ENCODE measurements around the gene PGAP6. TPM values are rescaled to one million over a fixed set of nuclear protein-coding genes. Genes with fewer than 3 reads are reported as not detected.
"Not testable (repeated sequence)": the region's sequence is repeated elsewhere in the genome, so short reads cannot be mapped to it uniquely, and the experiment has no call there.

The PGAP6 gene
- total RNA-seq, 3 donors from 2014 or later: 24.5 to 49.5 (median 36.7) TPM

DNA sequence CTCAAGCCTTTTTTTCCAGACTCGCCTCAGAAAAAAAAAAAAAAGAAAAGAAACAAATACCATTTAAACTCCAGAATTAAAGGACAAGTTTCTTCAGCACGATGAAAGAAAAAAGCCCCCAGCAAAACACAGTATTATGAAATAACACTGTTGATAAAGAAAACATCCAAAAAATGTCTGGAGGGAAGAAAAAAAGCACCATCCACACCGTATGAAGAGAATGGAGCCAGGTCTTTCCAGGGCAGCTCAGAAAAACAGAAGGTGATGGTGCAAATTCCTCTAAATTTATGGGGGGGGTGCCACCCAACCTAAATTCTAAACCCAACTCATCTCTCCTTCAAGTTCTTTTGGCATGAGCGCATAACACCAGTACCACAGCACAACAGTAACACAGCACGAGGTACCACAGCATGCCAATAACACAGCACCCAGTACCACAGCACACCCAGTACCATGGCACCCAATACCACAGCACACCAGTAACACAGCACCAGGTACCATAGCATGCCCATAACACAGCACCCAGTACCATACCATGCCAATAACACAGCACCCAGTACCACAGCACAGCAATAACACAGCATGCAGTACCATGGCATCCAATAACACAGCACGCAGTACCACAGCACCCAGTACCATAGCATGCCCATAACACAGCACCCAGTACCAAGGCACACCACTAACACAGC is 48.2 kb downstream of the PGAP6 start:
- no peak for DNase-seq (ENCODE audit: low spot score in 2 of 2)
- intact Hi-C loops (cut with DNase I; ENCODE audit: low total_unique reads): no loop called here
- Histone ChIP-seq H3K9me3 (no peaks in the 10 kb centered on the region), H3K36me3 (no peaks in the 10 kb centered on the region), H3K27me3 (no peaks in the 10 kb centered on the region), H3K4me3 (no peak overlapping the region), H3K4me1 (no peaks in the 10 kb centered on the region), H3K27ac (no peak overlapping the region)
- no peak for TF ChIP-seq CTCF (IDR thresholded peaks at IDR 0.05)
- TF ChIP-seq POLR2A (IDR thresholded peaks at IDR 0.05): no peak
- TF ChIP-seq POLR2AphosphoS5 (IDR thresholded peaks at IDR 0.05): no peak

- H3K4me1 ChIP-seq; H3K36me3 ChIP-seq; H3K4me3 ChIP-seq; intact Hi-C loops (cut with DNase I; ENCODE audit: low total_unique reads); H3K27me3 ChIP-seq; DNase-seq (ENCODE audit: low spot score in 2 of 2); H3K9me3 ChIP-seq; H3K27ac ChIP-seq: not testable (repeated sequence)
Observed at GRCh38 chr16:331181-331814, 50.5 kb downstream of the PGAP6 start.

- Histone ChIP-seq H3K27me3 (no peaks in the 10 kb centered on the region), H3K27ac (no peak overlapping the region), H3K9me3 (no peaks in the 10 kb centered on the region), H3K4me3 (no peak overlapping the region), H3K4me1 (peaks cover 6 to 9% of the 10 kb centered on the region in 2 donors), H3K36me3 (no peaks in the 10 kb centered on the region)
- DNase-seq (ENCODE audit: low spot score in 2 of 2): no peak
- intact Hi-C loops (cut with DNase I; ENCODE audit: low total_unique reads): no loop called here
- TF ChIP-seq CTCF (IDR thresholded peaks at IDR 0.05): no peak
- no peak for TF ChIP-seq POLR2A (IDR thresholded peaks at IDR 0.05)
- no peak for TF ChIP-seq POLR2AphosphoS5 (IDR thresholded peaks at IDR 0.05)
Observed at GRCh38 chr16:330741-331140, 51.0 kb downstream of the PGAP6 start.

DNA sequence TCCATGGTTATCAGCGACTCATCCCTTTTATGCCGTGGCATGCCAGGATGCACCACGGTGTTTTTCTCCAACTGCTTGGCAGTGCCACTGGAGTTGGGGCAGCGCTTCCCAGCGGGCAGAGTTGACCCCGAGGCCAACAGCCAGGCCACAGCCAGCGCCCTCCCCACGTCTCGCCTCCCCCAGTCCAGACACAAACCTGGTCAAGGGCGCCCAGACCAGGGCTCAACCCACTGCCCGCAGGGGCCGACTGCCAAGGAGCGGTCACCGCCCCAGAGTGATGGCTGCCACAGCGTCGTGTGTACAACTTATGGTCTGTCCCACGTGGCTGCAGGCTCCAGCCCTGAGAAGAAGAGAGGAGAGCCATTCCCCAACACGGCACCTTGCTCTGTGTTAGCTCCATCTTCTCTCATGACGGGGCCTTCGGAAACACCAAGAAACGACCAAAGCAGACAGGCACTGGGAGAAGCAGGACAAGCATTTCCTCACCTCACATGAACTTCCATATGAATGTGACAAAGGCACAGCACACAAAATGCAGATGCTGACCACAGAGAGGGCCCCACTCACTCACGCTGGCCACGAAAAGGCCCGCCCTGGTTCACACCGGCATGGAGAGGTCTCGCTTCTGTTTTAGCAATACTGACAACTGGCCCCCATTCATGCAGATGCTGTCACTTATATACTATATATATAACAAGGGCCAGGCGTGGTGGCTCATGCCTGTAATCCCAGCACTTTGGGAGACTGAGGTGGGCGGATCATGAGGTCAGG is 56.2 kb downstream of the PGAP6 start:
- Histone ChIP-seq H3K27me3 (no peaks in the 10 kb centered on the region), H3K4me3 (peak overlapping the region in 1 of 3 donors; percentile 9), H3K9me3 (no peaks in the 10 kb centered on the region), H3K27ac (no peak overlapping the region), H3K4me1 (peaks cover 6 to 9% of the 10 kb centered on the region in 2 donors), H3K36me3 (no peaks in the 10 kb centered on the region)
- DNase-seq (ENCODE audit: low spot score in 2 of 2): no peak
- TF ChIP-seq POLR2AphosphoS5 (IDR thresholded peaks at IDR 0.05): no peak
- TF ChIP-seq POLR2A (IDR thresholded peaks at IDR 0.05): no peak
- TF ChIP-seq CTCF (IDR thresholded peaks at IDR 0.05): no peak
- intact Hi-C loops (cut with DNase I; ENCODE audit: low total_unique reads): no loop called here

- Histone ChIP-seq H3K36me3 (no peaks in the 10 kb centered on the region), H3K9me3 (no peaks in the 10 kb centered on the region), H3K27me3 (no peaks in the 10 kb centered on the region), H3K27ac (no peak overlapping the region), H3K4me1 (peaks cover 6 to 9% of the 10 kb centered on the region in 2 donors), H3K4me3 (peak overlapping the region in 2 of 3 donors; percentile 9 to 23)
- intact Hi-C loops (cut with DNase I; ENCODE audit: low total_unique reads): no loop called here
- TF ChIP-seq CTCF (IDR thresholded peaks at IDR 0.05): no peak
- DNase-seq (ENCODE audit: low spot score in 2 of 2): no peak
Observed at GRCh38 chr16:324451-325334, 57.1 kb downstream of the PGAP6 start.

Measured in breast epithelium (tissue), 4 donors.